GM19438 (cell line): ENCODE measurements around the gene BARX2.

Source experiments
- ATAC-seq: cut with Tn5 transposase; IDR thresholded peaks from one replicate; pipeline ENCODE4 v1.9.1; 2021; ENCODE audit warnings: low read depth; ENCODE audit not compliant: unreplicated experiment

Gene BARX2

GRCh38 chr11:129428557-129428956 is 52.9 kb downstream of the BARX2 start:
- ATAC-seq = no peak

GRCh38 chr11:129434641-129435498 is 59.2 kb downstream of the BARX2 start:
- ATAC-seq = no peak

GRCh38 chr11:129435499-129436245 is 60.0 kb downstream of the BARX2 start:
- no peak for ATAC-seq

- ATAC-seq = no peak
Measured at GRCh38 chr11:129436573-129436972, 60.9 kb downstream of the BARX2 start.

- no peak for ATAC-seq
Measured at GRCh38 chr11:129440028-129440713, 64.5 kb downstream of the BARX2 start.

- no peak for ATAC-seq
Measured at GRCh38 chr11:129442171-129442570, 66.5 kb downstream of the BARX2 start.

GRCh38 chr11:129443276-129443675 is 67.6 kb downstream of the BARX2 start:
- ATAC-seq = no peak

- no peak for ATAC-seq
Measured at GRCh38 chr11:129444274-129444673, 68.6 kb downstream of the BARX2 start.

GRCh38 chr11:129445226-129445625 is 69.6 kb downstream of the BARX2 start:
- ATAC-seq = no peak

GRCh38 chr11:129446572-129446971 is 70.9 kb downstream of the BARX2 start:
- ATAC-seq = no peak

GRCh38 chr11:129447654-129448239 is 72.1 kb downstream of the BARX2 start:
- ATAC-seq = no peak

- no peak for ATAC-seq
Measured at GRCh38 chr11:129451524-129451923, 75.9 kb downstream of the BARX2 start.

GRCh38 chr11:129453293-129453721 is 77.7 kb downstream of the BARX2 start:
- ATAC-seq = no peak

GRCh38 chr11:129455101-129455500 is 79.5 kb downstream of the BARX2 start:
- ATAC-seq = no peak

- ATAC-seq = no peak
Measured at GRCh38 chr11:129455756-129456655, 80.4 kb downstream of the BARX2 start.

GRCh38 chr11:129457321-129457720 is 81.7 kb downstream of the BARX2 start:
- ATAC-seq = no peak

- no peak for ATAC-seq
Measured at GRCh38 chr11:129458278-129458677, 82.6 kb downstream of the BARX2 start.

- no peak for ATAC-seq
Measured at GRCh38 chr11:129458756-129459535, 83.3 kb downstream of the BARX2 start.

- no peak for ATAC-seq
Measured at GRCh38 chr11:129460714-129461113, 85.1 kb downstream of the BARX2 start.
